Esophagus muscularis mucosa (tissue), 4 donors: ENCODE results near the gene SPATA22. TPM values are rescaled to one million over a fixed set of nuclear protein-coding genes. Genes with fewer than 3 reads are reported as not detected.

ENCODE experiments used
- DNase-seq: peaks from one replicate; pipeline ENCODE4 v3.0.0-alpha.2; 2017; ENCODE audit errors: extremely low spot score
- H3K27ac ChIP-seq, 4 donors: fragments of 200-600 bp; sonication (generic); replicated peaks in 1 of 4; 1 replicate in 3 of 4; 2 replicates in 1 of 4; pipeline ENCODE4 v1.5.1; 2016 to 2019; ENCODE audit warnings: mild to moderate bottlenecking in 1 of 4
- H3K27me3 ChIP-seq, 4 donors: fragments of 200-600 bp; sonication (generic); one replicate each; pipeline versions ENCODE4 v1.5.1 to v1.6.0; 2016 to 2019
- H3K36me3 ChIP-seq, 4 donors: fragments of 200-600 bp; sonication (generic); one replicate each; pipeline ENCODE4 v1.5.1; 2016 to 2019
- H3K4me1 ChIP-seq, 4 donors: fragments of 200-600 bp; sonication (generic); one replicate each; pipeline ENCODE4 v1.5.1; 2016 to 2019
- H3K4me3 ChIP-seq, 4 donors: fragments of 200-600 bp; sonication (generic); 1 replicate in 2 of 4; 2 replicates in 2 of 4; pipeline ENCODE4 v1.5.1; 2016 to 2019; ENCODE audit warnings: mild to moderate bottlenecking in 4 of 4, moderate library complexity in 1 of 4
- H3K9me3 ChIP-seq, 4 donors: fragments of 200-600 bp; sonication (generic); 1 replicate in 3 of 4; 2 replicates in 1 of 4; pipeline ENCODE4 v1.5.1; 2016 to 2019
- CTCF ChIP-seq, 3 experiments: fragments of 200-600 bp in 2 of 3; fragments of 450-650 bp in 1 of 3; sonication (generic) in 2 of 3; IDR thresholded peaks; one replicate each; pipeline ENCODE4 v1.5.1; 2017 to 2019; ENCODE audit warnings: antibody characterized with exemption in 3 of 3, mild to moderate bottlenecking in 2 of 3, moderate library complexity in 1 of 3
- EP300 ChIP-seq: sonication (generic); formaldehyde crosslinking; IDR thresholded peaks from one replicate; pipeline ENCODE4 v1.6.1; 2017; ENCODE audit warnings: antibody characterized with exemption
- POLR2A ChIP-seq: fragments of 450-650 bp; IDR thresholded peaks from one replicate; pipeline ENCODE4 v1.6.1; 2017; ENCODE audit warnings: antibody characterized with exemption, moderate library complexity, mild to moderate bottlenecking, low read depth
- POLR2AphosphoS5 ChIP-seq, 2 donors: sonication (generic); formaldehyde crosslinking; IDR thresholded peaks; one replicate each; pipeline ENCODE4 v1.6.1; 2017; ENCODE audit warnings: antibody characterized with exemption in 2 of 2
- WGBS: methylation state at CpG from one replicate; pipeline ENCODE4 v1.1.5; 2018; 5-methylcytosine and 5-hydroxymethylcytosine counted together
- intact Hi-C: fragments of 100-400 bp; cut with DNase I; formaldehyde crosslinking; loops from one replicate; pipeline ENCODE4 v1.15.1; 2023
- total RNA-seq, 4 donors: library from RNA; depleted of rRNA; stranded (reverse); fragments of >200 nt; gene quantifications; one replicate each; pipeline versions ENCODE4 v1.1.0 to v1.2.1, GENCODE V29; 2016

SPATA22 gene
- total RNA-seq, 4 donors from 2014 or later: 0.39 to 0.50 TPM; not detected in 2

GRCh38 chr17:3507071-3507470, 35.5 kb upstream of the SPATA22 start:
- WGBS: 55% methylated on average over 1 of the region's 1 CpG

GRCh38 chr17:3506054-3506453, 34.4 kb upstream of the SPATA22 start:
- intact Hi-C loops: no loop called here
- 86% methylated on average over 1 of the region's 2 CpGs for WGBS
- Histone ChIP-seq H3K4me1 (peaks cover 0 to 7% (median 0%) of the 10 kb centered on the region in 4 donors), H3K9me3 (no peaks in the 10 kb centered on the region), H3K4me3 (no peak overlapping the region), H3K27ac (no peak overlapping the region), H3K36me3 (no peaks in the 10 kb centered on the region), H3K27me3 (no peaks in the 10 kb centered on the region)
- no peak for DNase-seq
- TF ChIP-seq CTCF (IDR thresholded peaks at IDR 0.05) (no peak), POLR2A (no peak), EP300 (no peak), POLR2AphosphoS5 (IDR thresholded peaks at IDR 0.05) (no peak)

More at GRCh38 chr17:3507071-3507470, 35.5 kb upstream of the SPATA22 start:
- Histone ChIP-seq H3K4me3 (no peak overlapping the region), H3K27ac (no peak overlapping the region), H3K27me3 (no peaks in the 10 kb centered on the region), H3K4me1 (peaks cover 3 to 11% (median 5%) of the 10 kb centered on the region in 4 donors), H3K36me3 (no peaks in the 10 kb centered on the region), H3K9me3 (no peaks in the 10 kb centered on the region)
- no peak for TF ChIP-seq EP300
- TF ChIP-seq POLR2AphosphoS5 (IDR thresholded peaks at IDR 0.05): no peak
- TF ChIP-seq CTCF (IDR thresholded peaks at IDR 0.05): no peak
- no peak for TF ChIP-seq POLR2A
- DNase-seq: no peak
- intact Hi-C loops: no loop called here

GRCh38 chr17:3505008-3505407, 33.4 kb upstream of the SPATA22 start:
- TF ChIP-seq CTCF (IDR thresholded peaks at IDR 0.05): no peak
- TF ChIP-seq POLR2AphosphoS5 (IDR thresholded peaks at IDR 0.05): no peak
- TF ChIP-seq POLR2A: no peak
- TF ChIP-seq EP300: no peak
- no peak overlapping the region for H3K27ac ChIP-seq
- no peak for DNase-seq
- intact Hi-C loops: no loop called here
- peaks cover 0 to 7% (median 0%) of the 10 kb centered on the region in 4 donors for H3K4me1 ChIP-seq
- H3K36me3 ChIP-seq: no peaks in the 10 kb centered on the region
- H3K9me3 ChIP-seq: peaks cover 0 to 8% (median 0%) of the 10 kb centered on the region in 4 donors
- H3K27me3 ChIP-seq: no peaks in the 10 kb centered on the region
- H3K4me3 ChIP-seq: no peak overlapping the region
- 91% methylated on average over 7 of the region's 7 CpGs for WGBS

- intact Hi-C loops: no loop called here
- WGBS: 41% methylated on average over 1 of the region's 1 CpG
- H3K27ac ChIP-seq: no peak overlapping the region
Measured at GRCh38 chr17:3503285-3503684, 31.7 kb upstream of the SPATA22 start.

More at GRCh38 chr17:3503285-3503684, 31.7 kb upstream of the SPATA22 start:
- Histone ChIP-seq H3K36me3 (no peaks in the 10 kb centered on the region), H3K4me1 (peaks cover 0 to 7% (median 0%) of the 10 kb centered on the region in 4 donors), H3K27me3 (no peaks in the 10 kb centered on the region), H3K9me3 (peaks cover 0 to 8% (median 0%) of the 10 kb centered on the region in 4 donors), H3K4me3 (no peak overlapping the region)
- TF ChIP-seq POLR2A (no peak), CTCF (IDR thresholded peaks at IDR 0.05) (no peak), EP300 (no peak)
- DNase-seq: no peak
